Nasal cavity respiratory epithelium epithelial cell of viscerocranial mucosa (primary cell): ENCODE measurements around the gene TBC1D9. TPM values are rescaled to one million over a fixed set of nuclear protein-coding genes. Genes with fewer than 3 reads are reported as not detected.

Source experiments
- total RNA-seq: library from RNA; depleted of rRNA; stranded (reverse); fragments of >200 nt; gene quantifications from 2 replicates; pipeline ENCODE4 v1.2.3, GENCODE V29; 2014

The TBC1D9 gene
- total RNA-seq, result 27.7 and 62.1 TPM in 2 replicates

DNA sequence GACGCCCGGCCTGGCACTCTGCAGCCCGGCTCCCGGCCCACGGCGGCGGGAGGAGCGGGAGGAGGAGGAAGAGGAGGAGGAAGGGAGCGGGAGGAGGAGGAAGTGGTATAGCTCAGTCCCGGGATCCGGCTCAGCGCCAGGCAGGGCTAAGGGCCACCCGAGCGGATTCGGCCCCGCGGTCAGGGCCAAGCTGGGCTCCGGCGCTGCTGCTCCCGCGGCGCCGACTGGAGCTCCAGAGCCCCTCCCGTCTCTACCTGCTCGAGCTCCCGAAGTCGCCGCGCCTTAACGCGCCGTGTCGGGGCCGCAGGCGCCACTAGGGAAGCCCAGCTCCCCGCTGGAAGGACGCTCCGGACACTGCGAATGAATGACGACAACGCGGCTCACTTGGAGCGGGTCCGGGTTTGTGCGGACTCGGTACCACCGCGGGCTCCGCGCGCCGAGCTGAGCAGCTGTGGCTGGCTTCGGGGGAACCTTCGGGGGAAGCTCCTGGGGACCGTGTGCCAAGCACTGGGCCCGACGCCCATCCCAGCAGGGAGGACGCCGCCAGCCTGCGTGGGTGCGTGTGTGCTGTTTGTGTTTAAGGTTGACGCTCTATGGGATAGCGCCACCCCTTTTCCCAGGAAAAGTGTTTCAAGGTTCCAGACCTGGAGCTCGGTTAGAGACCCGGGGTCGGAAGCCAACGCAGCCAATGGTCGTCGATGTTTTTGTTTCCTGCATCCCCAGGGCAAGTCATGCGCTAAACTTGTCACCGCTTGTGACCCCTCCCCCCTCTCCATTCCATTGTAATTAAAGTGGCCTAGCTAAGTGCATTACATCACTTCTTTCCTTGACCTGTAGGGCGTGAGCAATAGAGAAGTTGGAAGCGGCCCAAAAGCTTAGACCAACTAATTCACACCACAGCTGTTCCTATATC is at the start of gene TBC1D9:
TSS of gene TBC1D9 (minus strand) at position 67 of the 913 bp plus-strand sequence. CDS start 340 bp downstream, outside the sequence.

Other genes starting within 250 kb of the TBC1D9 start
- 18.8 and 29.6 TPM in 2 replicates for gene ELMOD2, start 232.2 kb downstream of the TBC1D9 start, total RNA-seq
- not detected in 2 replicates for gene UCP1, start 187.4 kb downstream of the TBC1D9 start, total RNA-seq